ENCODE results near the gene GLS2. TPM values are rescaled to one million over a fixed set of nuclear protein-coding genes. Genes with fewer than 3 reads are reported as not detected.

GLS2 gene
- total RNA-seq, 1 experiment from 2014 or later = 14.7 TPM

DNA sequence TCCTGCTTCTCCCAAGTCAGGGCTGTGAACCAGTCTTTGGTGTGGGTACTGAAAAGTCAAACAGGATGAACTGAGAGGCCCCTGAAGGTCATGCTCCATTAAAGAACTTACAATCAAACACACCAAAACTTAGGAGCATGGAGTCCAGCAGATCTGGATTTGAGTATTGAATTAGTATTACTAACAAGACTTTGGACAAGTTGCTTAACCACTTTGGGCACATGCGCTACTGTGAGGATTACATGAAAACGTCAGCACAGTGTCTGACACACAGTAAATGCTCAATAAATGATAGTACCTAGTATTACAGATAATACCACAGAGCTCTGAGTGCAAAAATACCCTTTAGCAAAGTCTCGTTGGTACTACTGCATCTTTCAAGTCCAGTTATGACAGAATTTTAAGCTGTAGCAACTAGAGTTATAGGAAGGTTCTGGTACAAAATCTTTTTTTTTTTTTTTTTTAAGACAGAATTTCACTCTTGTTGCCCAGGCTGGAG lies 62.0 kb downstream of the GLS2 start:
- Histone ChIP-seq H3K27me3 (replicated peaks; ENCODE audit: control insufficient read depth, insufficient read depth, low read length) (no peaks in the 10 kb centered on the region), H3K4me1 (no peaks in the 10 kb centered on the region), H3K4me3 (ENCODE audit: low read depth, low read length) (no peak overlapping the region), H3K36me3 (ENCODE audit: control insufficient read depth, insufficient read depth, low read length) (peaks cover 1% of the 10 kb centered on the region; the same call in 1 of the 2 replicates), H3K9me3 (no peaks in the 10 kb centered on the region)
- peaks cover 21% of the 10 kb centered on the region for H3K36me3 Mint-ChIP-seq (ENCODE audit: insufficient read depth, unreplicated experiment)
- no peak overlapping the region for H3K27ac Mint-ChIP-seq (ENCODE audit: unreplicated experiment)
- TF ChIP-seq, protein P1, sequence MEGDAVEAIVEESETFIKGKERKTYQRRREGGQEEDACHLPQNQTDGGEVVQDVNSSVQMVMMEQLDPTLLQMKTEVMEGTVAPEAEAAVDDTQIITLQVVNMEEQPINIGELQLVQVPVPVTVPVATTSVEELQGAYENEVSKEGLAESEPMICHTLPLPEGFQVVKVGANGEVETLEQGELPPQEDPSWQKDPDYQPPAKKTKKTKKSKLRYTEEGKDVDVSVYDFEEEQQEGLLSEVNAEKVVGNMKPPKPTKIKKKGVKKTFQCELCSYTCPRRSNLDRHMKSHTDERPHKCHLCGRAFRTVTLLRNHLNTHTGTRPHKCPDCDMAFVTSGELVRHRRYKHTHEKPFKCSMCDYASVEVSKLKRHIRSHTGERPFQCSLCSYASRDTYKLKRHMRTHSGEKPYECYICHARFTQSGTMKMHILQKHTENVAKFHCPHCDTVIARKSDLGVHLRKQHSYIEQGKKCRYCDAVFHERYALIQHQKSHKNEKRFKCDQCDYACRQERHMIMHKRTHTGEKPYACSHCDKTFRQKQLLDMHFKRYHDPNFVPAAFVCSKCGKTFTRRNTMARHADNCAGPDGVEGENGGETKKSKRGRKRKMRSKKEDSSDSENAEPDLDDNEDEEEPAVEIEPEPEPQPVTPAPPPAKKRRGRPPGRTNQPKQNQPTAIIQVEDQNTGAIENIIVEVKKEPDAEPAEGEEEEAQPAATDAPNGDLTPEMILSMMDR (IDR thresholded peaks at IDR 0.05; ENCODE audit: insufficient read depth in 1 of 2, low read depth in 1 of 2, low read length in 1 of 2, severe bottlenecking in 1 of 2, unreplicated experiment in 1 of 2) = no peak
- no peak for DNase-seq
- no peaks in the 10 kb centered on the region for H3K4me1 Mint-ChIP-seq (ENCODE audit: low read depth, unreplicated experiment)
- CTCF ChIA-PET = no interaction called here
- BruUV-seq (replicated peaks) = no TSS peak
- no peak overlapping the region for H3K4me3 Mint-ChIP-seq (ENCODE audit: unreplicated experiment)
- POLR2A ChIA-PET = no interaction called here
- no peaks in the 10 kb centered on the region for H3K27me3 Mint-ChIP-seq (ENCODE audit: insufficient read depth, unreplicated experiment)
- H3K9me3 Mint-ChIP-seq (ENCODE audit: unreplicated experiment) = no peaks in the 10 kb centered on the region
- intact Hi-C loops (cut with micrococcal nuclease; ENCODE audit: unreplicated experiment) = no loop called here

GRCh38 chr12:56425193-56425592 lies 62.8 kb downstream of the GLS2 start:
- H3K4me1 Mint-ChIP-seq (ENCODE audit: low read depth, unreplicated experiment) = no peaks in the 10 kb centered on the region
- Histone ChIP-seq H3K4me3 (ENCODE audit: low read depth, low read length) (no peak overlapping the region), H3K4me1 (no peaks in the 10 kb centered on the region), H3K27me3 (replicated peaks; ENCODE audit: control insufficient read depth, insufficient read depth, low read length) (no peaks in the 10 kb centered on the region), H3K36me3 (ENCODE audit: control insufficient read depth, insufficient read depth, low read length) (peaks cover 1% of the 10 kb centered on the region; the same call in 1 of the 2 replicates), H3K9me3 (no peaks in the 10 kb centered on the region)
- TF ChIP-seq, protein P1 (IDR thresholded peaks at IDR 0.05; ENCODE audit: insufficient read depth in 1 of 2, low read depth in 1 of 2, low read length in 1 of 2, severe bottlenecking in 1 of 2, unreplicated experiment in 1 of 2) = no peak
- no peak for DNase-seq
- no peak overlapping the region for H3K4me3 Mint-ChIP-seq (ENCODE audit: unreplicated experiment)
- CTCF ChIA-PET = interaction anchor here (0.6 kb wide), 1 partner anchor 14 kb away, joined by 4 read pairs; no protein-coding TSS in a partner anchor
- BruUV-seq (replicated peaks) = no TSS peak
- intact Hi-C loops (cut with micrococcal nuclease; ENCODE audit: unreplicated experiment) = no loop called here
- H3K9me3 Mint-ChIP-seq (ENCODE audit: unreplicated experiment) = no peaks in the 10 kb centered on the region
- H3K27me3 Mint-ChIP-seq (ENCODE audit: insufficient read depth, unreplicated experiment) = no peaks in the 10 kb centered on the region
- POLR2A ChIA-PET = no interaction called here
- H3K36me3 Mint-ChIP-seq (ENCODE audit: insufficient read depth, unreplicated experiment) = peaks cover 21% of the 10 kb centered on the region
- no peak overlapping the region for H3K27ac Mint-ChIP-seq (ENCODE audit: unreplicated experiment)

Other genes with a start within 250 kb of the GLS2 start
- 34.6 and 46.3 TPM in 2 replicates for gene ANKRD52, start 229.8 kb downstream of the GLS2 start, total RNA-seq (2022)
- 16.7 and 18.4 TPM in 2 replicates for gene COQ10A, start 221.2 kb downstream of the GLS2 start, total RNA-seq (2022)
- gene CS, start 187.8 kb downstream of the GLS2 start, total RNA-seq (2022) = 241 and 263 TPM in 2 replicates
- 204 and 208 TPM in 2 replicates for gene CNPY2, start 172.2 kb downstream of the GLS2 start, total RNA-seq (2022)
- gene PAN2, start 154.2 kb downstream of the GLS2 start, total RNA-seq (2022) = 25.7 and 30.0 TPM in 2 replicates
- 0.48 TPM in 1 of 2 replicates, not detected in the other for gene IL23A, start 149.3 kb downstream of the GLS2 start, total RNA-seq (2022)
- gene STAT2, start 128.1 kb downstream of the GLS2 start, total RNA-seq (2022) = 76.7 and 79.5 TPM in 2 replicates
- 0.18 and 0.23 TPM in 2 replicates for gene APOF, start 125.3 kb downstream of the GLS2 start, total RNA-seq (2022)
- gene TIMELESS, start 38.7 kb downstream of the GLS2 start, total RNA-seq (2022) = 40.1 and 43.2 TPM in 2 replicates
- not detected in 2 replicates for gene MIP, start 33.5 kb downstream of the GLS2 start, total RNA-seq (2022)
- gene SPRYD4, start 19.6 kb downstream of the GLS2 start, total RNA-seq (2022) = 2.8 TPM in 2 replicates
- gene RBMS2, start 33.7 kb upstream of the GLS2 start, total RNA-seq (2022) = 32.5 and 39.5 TPM in 2 replicates
- 97.2 and 104 TPM in 2 replicates for gene BAZ2A, start 142.2 kb upstream of the GLS2 start, total RNA-seq (2022)
- gene ATP5F1B, start 157.8 kb upstream of the GLS2 start, total RNA-seq (2022) = 740 and 781 TPM in 2 replicates
- 241 and 242 TPM in 2 replicates for gene PTGES3, start 200.1 kb upstream of the GLS2 start, total RNA-seq (2022)
- gene NACA, start 237.1 kb upstream of the GLS2 start, total RNA-seq (2022) = 784 and 804 TPM in 2 replicates